Measurements from ENCODE around the gene INSL3.
"Not testable (repeated sequence)": the region's sequence is repeated elsewhere in the genome, so short reads cannot be mapped to it uniquely, and the experiment has no call there.

INSL3 gene

DNA sequence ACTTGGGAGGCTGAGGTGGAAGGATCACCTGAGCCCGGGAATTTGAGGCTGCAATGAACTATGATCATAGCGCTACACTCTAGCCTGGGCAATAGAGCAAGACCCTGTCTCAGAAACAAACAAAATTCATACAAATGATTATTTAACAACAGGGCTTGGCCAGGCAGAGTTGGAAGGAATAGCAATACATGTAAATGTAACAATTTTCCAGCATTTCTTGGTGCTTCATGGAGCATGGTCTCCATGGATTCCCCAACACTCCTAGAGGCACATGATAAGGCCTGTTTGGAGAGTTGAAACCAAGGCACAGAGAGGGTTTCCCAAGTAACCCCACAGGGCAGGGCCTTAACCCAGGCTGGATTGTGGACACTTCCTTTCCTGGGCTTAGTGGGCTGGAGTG is 10.2 kb downstream of the INSL3 start:
- no peak for DNase-seq

DNA sequence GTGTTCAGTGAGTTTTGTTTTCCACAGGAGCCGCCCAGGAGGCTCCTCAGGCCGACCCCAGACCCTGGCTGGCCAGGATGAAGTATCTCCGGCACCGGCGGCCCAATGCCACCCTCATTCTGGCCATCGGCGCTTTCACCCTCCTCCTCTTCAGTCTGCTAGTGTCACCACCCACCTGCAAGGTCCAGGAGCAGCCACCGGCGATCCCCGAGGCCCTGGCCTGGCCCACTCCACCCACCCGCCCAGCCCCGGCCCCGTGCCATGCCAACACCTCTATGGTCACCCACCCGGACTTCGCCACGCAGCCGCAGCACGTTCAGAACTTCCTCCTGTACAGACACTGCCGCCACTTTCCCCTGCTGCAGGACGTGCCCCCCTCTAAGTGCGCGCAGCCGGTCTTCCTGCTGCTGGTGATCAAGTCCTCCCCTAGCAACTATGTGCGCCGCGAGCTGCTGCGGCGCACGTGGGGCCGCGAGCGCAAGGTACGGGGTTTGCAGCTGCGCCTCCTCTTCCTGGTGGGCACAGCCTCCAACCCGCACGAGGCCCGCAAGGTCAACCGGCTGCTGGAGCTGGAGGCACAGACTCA is 13.5 kb downstream of the INSL3 start:
- DNase-seq: no peak

DNA sequence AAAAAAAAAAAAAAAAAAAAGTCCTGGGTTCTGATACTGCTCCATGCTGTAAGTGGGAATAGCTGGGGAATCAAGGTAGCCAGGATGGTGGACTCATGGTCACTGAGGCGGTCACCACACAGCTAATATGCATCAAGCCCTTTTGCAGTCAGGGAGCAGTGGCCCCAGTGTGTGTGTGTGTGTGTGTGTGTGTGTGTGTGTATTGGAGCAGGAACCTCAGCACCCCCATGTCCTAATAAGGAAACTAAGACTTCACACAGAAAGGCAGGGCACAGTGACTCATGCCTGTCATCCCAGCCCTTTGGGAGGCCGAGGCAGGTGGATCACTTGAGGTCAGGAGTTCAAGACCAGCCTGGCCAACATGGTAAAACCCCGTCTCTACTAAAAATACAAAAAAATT is 14.4 kb downstream of the INSL3 start:
- no peak for DNase-seq

DNA sequence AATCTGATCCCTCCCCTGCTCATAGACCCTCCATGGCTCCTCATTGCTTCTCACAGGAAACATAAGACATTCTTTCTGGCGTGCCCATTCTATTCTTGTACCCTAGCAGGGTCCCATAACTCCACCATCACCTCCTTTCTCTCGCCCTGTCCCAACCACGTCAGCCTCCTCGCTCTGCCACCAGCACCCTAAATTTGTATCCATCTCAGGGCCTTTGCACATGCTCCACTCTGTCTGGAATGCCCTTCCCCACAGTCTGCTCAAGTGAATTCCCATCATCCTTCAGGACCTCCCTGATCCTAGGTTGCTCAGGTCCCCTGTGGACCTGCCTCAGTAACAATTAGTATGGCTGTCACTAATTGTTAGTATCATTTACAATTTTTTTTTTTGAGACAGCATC is 15.9 kb downstream of the INSL3 start:
- no peak for DNase-seq

DNA sequence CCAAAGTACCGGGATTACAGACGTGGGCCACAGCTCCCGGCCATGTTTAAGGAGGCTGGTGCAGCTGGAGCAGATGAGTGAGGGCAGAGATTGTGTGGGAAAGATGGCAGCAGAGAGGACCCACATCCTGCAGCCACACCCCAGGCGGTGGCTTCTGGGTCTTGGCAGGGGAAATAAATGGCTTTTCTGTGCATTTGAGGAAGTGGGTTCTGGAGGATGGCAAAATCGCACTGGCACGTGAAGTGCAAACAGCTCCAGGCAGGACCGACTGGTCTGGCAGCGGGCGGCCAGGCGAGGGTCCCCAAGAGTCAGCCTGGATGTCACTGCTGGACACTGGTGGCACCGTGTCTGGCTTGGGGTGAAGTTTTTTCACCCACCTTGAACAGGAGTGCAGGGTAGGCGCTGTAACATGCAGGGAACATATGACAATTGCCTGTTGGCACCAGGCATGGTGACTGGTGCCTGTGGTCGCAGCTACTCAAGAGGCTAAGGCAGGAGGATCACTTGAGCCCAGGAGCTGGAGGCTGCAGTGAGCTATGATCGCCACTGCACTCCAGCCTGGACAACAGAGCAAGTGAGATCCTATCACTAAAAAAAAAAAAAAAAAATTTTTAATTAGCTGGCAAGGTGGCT is 17.9 kb downstream of the INSL3 start:
- DNase-seq: peak; percentile 19

DNA sequence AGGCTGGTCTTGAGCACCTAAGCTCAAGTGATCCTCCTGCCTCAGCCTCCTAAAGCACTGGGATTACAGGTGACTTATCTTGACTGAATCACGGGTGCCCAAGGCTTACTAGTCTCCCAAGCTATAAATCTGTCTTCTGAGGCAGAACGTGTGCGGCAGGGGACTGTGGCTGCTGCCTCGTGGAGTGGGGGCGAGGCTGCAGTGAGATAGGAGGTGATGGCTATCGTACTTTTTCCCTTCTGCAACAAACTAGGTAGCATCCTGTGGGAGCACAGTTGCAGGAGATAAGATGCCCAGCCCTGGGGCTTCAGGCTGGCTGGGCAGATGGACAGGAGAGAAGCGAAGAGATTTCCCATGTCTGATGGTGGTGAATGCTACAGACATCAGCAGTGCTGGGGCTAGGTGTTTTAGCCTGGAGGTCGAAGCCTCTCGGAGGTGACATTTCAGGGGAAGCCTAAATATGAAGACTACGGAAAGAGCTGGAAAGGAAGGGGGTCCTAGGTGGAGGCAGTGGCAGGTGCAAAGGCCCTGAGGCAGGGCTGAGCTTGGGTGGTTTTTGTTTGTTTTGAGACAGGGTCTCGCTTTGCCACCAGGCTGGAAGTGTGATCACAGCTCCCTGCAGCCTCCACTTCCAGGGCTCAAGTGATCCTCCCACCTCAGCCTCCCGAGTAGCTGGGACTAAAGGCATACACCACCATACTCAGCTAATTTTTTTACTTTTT is 19.0 kb downstream of the INSL3 start:
- DNase-seq: no peak

DNA sequence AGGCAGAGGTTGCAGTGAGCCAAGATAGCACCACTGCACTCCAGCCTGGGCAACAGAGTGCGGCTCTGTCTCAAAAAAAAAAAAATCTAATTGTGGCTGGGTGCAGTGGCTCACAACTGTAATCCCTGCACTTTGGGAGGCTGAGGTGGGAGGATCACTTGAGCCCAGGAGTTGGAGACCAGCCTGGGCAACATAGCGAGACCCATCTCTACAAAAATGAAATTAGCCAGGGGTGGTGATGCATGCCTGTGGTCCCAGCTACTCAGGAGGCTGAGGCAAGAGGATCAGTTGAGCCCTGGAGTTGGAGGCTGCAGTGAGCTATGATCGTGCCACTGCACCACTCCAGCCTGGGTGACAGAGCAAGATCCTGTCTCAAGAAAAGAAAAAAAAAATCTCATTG is 22.7 kb downstream of the INSL3 start:
- not testable (repeated sequence) for DNase-seq

DNA sequence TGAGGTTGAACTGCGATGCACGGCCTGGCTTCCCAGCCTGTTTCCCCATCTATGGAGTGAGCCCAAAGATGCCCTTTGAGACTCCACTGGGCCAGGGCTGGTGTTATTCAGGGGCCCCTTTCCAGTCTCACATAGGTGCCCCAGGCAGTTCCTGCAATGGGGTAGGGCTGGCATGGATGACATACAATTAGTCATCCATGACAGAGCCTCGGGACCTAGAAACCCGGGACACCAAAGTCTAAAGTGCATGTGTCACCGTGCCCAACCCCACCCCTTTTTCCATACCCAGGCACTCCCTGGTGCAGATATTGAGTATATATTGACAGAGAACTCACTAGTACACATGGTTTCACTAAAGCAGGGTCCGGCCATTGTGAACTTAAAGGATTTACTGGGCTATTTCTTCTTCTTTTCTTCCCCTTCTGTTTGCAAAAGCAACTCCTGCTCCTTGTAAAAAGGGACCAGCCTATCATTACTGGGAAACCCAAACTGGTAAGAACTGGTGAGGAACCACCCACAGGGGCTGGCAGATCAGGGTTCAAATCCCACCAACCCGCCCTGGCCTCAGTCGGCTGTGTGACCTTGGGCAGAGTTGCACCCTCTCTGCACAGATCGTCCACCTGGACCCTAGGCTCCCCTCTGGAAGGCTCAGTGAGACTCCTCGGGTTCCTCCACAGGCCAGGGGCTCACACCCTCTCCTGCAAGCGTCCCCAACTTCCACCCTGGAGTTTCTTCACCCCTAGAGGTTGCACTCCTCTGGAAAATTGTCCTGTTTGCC is 23.7 kb downstream of the INSL3 start:
- peak; percentile 48 for DNase-seq

DNA sequence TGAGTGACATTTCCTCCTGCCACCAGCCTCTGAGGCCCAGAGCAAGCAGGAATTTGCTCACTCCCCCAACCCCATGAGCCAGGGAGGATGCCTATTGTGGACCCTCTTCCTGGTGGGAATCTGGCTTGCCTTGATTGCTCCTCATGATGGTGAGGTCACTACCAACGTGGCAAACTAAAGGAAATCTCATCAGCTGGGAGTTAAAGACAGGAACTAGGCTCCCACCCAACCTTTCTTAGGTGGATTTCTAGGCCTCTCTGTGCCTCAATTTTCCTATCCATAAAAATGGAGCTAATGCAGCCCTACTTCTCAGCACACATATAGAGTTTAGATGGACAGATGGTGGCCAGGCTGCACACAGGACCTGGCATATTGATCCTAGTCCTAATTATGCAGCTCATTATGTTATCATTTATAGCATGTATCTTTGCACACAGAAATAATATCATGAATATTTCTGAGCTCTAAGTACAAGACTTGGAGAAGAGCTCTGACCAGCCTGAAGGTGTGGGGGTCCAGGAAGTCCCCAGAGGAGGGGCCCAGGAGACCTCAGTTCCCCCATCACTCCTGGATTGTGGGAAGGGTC is 24.4 kb downstream of the INSL3 start:
- DNase-seq: no peak

DNA sequence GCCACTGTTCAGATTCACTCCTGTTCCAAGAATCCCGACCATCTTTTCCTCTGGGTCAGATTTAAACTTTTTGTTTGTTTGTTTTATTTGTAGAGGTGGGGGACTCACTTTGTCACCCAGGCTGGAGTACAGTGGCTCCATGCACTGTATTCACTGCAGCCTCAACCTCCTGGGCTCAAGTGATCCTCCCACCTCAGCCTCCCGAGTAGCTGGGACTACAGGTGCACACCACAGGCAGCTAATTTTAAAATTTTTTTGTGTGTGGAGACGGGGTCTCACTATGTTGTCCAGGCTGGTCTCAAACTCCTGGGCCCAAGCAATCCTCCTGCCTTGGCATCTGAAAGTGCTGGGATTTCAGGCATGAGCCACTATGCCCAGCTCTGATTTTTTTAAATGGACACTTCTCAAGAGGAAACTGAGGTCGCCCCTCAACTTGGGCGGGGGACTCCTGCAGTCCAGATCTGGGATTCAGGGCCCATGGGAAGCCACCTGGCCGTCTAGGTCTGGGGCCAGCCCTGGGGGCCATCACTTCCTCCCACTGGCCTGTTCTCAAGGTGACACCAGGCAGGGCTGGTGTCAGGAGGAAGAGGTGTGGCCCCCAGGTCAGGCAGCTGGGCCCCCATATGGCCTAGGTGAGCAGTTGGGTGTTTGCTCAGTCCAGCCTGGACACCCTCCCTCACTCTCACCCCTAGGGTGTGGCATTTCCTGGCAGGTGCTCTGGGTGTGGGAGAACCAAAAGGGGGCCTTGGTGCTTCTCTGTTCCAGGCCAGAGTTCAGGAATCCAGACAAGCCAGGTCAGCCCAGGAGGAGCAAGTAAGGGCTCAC is 25.1 kb downstream of the INSL3 start:
- DNase-seq: no peak

DNA sequence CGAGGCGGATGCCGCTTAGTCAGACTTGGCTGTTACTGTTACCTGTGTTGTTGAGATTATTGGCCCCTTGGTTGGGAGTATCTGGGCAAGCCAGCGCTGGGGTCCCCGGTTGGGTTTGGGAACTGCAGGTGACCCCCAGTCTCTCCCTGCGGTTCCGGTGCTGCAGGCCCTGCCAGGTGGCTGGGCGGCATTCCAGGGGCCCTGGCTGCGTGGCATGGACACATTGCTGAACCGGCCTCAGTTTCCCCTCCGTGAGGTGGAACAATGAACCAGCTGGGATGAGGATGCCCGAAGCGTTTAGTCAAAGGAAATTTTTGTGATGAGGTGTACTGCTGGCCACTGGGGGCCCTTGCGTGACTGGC is 25.8 kb downstream of the INSL3 start:
- no peak for DNase-seq

DNA sequence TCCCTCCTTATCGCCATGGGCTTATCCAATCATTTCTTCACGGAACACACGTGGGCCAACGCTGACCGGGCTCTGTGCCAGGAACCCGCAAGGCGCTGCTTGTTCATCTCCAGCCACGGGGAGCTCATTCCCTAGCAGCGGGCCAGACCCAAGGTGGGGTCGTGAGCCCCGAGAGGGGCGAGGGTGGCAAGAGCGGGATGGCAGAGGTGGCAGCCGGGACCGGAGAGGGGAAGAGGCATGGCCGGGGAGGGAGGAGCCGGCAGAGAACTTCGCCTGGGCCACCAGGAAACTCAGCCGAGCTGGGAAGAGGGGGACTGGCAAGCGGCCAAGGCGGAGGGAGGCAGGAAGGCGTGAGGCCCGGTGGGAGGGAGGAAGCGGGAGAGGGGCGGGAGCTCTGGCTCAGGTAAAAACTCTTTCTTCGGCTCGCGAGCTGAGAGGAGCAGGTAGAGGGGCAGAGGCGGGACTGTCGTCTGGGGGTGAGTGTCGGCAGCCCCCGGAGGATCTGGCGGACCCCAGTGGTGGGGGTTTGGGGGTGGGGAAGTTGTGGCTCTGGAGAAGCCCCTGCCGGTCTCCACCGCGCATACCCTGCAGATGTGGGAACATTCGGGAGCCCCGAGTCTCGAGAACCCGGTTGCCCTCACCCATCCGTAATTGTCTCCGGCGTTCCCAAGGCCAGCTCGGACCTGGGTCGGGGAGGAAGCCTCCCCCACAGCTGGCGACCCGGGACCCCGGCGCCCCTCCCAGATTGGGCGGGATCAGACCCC is 26.4 kb downstream of the INSL3 start, which contains the start of gene B3GNT3:
B3GNT3 (plus strand) TSS at position 408 of the 764 bp plus-strand sequence. CDS start 12,670 bp downstream, outside the sequence.
- DNase-seq: peak; percentile 54

DNA sequence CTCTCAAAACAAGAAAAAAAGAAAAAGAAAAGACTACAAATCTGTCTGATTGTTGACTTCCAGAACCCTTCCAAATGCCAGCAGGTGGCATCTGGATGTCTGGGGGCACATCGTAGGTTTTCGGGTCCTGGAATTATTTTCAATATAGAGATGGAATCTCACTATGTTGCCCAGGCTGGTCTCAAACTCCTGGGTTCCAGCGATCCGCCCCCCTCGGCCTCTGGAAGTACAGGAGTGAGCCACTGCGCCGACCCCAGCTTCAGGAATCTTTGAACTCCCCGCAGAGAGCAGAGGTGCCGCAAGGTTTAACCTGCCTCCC is 26.9 kb downstream of the INSL3 start:
- no peak for DNase-seq

DNA sequence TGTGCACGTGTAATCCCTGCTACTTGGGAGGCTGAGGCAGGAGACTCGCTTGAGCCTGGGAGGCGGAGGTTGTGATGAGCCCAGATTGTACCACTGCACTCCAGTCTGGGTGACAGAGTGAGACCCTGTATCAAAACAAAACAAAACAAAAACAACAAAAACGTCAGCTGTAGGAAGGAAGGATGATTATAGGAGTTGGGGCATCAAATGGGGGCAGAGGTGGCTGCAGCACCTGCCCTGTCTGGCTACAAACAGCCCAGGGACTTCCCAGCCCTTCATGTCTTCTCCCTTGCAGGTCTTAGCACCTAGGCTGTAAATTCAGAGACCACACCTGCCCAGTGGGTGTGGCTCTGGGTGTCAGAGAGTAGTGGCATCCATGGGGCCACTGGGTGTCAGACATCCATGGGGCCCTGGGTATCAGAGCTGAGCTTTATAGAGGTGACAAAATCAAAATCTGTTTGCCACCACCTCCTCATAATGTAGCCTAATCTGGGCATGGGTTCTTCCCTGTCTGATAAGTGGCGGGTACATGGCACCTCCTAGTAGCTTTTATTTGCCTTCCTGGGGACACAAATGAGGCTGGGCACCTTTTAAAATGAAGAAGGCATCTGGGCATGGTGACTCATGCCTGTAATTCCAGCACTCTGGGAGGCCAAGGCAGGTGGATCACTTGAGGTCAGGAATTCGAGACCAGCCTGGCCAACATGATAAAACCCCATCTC is 31.1 kb downstream of the INSL3 start:
- DNase-seq: peak; percentile 18

DNA sequence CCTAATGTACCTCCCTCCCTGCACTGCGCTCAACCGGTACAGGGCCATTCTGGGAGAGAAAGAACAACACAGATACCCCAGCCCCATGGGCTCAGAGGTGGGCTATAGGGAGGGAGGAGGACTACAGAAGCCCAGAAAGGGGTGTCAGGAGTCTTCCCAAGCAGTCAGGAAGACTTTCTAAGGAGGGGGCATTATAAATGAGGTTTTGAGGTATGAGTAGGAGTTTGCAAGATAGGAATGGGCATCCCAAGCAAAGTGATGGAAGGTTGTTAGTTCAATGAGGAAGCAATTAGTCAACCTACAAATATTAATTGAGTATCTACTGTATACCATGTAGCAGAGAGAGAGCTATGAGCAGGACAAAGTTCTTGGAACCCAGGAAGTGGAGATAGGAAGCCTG is 32.7 kb downstream of the INSL3 start:
- no peak for DNase-seq

DNA sequence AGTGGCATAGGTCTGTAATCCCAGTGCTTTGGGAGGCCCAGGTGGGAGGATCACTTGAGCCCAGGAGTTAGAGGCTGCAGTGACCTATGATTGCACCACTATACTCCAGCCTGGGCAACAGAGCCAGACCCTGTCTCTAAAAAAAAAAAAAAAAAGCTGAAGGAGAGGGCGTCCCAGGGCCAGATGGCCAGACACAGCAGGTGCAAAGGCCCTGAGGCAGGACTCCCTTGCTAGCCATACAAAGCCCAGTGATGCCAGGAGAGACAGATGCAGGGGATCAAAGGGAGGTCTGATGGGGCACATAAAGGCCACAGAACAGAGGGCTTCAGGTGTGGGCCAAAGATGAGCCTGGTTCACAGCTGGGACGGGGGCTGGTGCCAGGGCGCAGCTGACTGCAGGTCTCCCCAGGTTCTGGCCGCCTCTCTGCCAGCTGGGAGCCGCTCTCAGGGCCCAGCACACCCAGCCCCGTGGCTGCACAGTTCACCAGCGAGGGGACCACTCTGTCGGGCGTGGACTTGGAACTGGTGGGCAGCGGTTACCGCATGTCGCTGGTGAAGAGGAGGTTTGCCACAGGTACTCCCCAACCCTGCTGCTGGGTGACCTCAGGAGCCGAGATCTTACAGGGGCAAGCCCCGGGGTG is 33.9 kb downstream of the INSL3 start:
- no peak for DNase-seq

DNA sequence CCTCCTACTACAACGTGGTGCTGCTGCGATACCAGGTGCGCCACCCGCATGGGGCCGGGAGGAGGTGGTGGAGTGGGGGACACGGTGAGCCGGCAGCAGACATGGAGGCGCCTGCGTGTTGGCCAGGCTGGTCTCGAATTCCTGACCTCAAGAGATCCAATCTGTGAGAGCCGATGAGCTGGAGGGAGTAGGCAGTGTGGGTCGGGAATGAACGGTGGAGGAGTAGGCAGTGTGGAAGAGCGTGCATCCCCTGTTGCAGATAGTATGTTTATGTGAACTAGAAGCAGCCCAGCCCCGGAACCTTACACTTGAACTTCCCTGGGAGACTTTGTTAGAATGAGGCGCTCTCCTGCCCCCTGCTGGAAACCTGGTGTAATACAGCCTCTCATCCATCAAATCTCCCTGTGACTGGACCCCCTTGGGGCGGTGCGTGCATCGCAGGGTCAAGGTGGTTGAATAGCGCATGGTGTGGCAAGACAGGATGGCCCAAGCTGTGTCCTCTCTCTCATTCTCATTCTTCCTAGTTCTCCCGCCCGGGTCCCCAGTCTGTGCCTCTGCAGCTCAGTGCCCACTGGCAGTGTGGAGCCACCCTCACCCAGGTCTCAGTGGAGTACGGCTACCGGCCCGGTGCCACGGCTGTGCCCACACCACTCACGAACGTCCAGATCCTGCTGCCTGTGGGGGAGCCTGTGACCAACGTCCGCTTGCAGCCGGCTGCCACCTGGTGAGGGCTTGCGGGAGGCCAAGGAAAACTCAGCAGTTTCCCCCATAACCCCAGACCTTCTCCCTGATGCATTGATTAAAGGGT is 36.9 kb downstream of the INSL3 start:
- DNase-seq: peak; percentile 81

DNA sequence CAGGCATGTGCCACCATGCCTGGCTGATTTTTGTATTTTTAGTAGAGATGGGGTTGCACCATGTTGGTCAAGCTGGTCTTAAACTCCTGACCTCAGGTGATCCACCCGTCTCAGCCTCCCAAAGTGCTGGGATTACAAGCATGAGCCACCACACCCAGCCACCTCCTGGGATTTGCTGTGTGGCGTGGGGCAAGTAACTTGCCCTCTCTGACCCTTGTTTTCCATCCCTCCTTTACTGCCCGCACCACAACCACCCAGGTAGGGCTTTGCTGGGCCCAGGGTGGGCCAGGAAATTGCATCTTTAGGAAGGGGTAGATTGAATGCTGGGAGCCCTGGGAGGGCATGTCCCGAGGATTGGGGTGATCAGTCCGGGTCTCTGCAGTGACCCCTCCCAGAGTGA is 37.6 kb downstream of the INSL3 start:
- DNase-seq: not testable (repeated sequence)

DNA sequence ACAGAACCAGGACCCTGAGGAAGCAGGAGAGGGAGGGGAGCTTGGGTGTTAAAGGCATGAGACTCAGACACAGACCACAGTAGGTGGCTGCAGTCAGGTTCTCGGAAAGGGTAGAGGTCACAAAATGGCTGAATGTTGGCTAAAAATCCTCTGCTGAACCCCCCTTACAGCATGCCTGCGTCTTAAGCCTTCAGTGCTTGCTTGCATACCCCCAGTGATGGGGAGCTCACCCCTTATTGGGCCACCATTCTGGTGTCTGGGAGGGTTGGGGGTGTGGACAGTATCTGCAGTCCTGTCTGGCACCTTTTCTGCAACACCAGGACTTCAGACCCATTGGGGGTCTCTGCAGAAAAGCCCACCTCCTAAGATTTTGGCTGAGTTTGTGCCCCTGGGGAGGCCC is 40.5 kb downstream of the INSL3 start:
- DNase-seq: no peak
